GM18508 (cell line): ENCODE measurements around the gene ABHD16A.

Experiments
- ATAC-seq: cut with Tn5 transposase; IDR thresholded peaks from one replicate; pipeline ENCODE4 v1.9.1; 2021; ENCODE audit warnings: moderate number of reproducible peaks; ENCODE audit not compliant: insufficient read depth, unreplicated experiment

ABHD16A gene

GRCh38 chr6:31702819-31703716 is at the start of gene ABHD16A:
ABHD16A (minus strand) TSS chr6:31703324; CDS start chr6:31703281, 43 bp downstream.
- no peak for ATAC-seq

- no peak for ATAC-seq
These were observed 49.7 kb upstream of the ABHD16A start for GRCh38 chr6:31752739-31753319.

DNA sequence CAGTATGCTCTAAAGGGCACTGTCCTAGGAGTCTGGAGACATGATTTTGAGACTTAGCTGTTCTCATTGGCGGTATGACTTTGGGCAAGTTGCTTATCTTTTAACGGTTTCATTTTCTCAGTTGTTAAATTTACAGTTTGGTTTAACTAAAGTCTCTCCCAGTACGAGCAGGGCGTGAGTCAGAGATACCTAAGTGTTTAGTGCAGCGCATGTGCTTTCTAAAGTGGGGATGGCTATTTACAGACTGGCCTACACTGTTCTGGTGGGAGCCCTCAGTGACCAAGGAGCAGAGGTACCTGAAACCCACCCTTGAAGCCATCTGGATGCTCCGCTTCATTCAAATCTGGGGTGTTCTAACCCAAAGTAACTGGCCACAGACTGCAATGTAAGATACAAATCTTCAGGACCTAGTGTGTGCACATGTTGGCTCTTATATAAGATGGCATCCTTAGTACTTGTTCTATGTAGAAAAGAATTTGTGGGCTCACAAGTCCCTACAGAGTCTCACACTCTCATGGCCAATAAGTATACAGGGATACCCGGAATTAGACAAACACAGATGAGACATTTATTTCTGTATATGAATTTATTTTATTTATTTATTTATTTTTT is 47.4 kb upstream of the ABHD16A start:
- no peak for ATAC-seq

- no peak for ATAC-seq
These were observed 46.3 kb upstream of the ABHD16A start for GRCh38 chr6:31749301-31750036.

GRCh38 chr6:31744422-31744821 is 41.3 kb upstream of the ABHD16A start:
- no peak for ATAC-seq

DNA sequence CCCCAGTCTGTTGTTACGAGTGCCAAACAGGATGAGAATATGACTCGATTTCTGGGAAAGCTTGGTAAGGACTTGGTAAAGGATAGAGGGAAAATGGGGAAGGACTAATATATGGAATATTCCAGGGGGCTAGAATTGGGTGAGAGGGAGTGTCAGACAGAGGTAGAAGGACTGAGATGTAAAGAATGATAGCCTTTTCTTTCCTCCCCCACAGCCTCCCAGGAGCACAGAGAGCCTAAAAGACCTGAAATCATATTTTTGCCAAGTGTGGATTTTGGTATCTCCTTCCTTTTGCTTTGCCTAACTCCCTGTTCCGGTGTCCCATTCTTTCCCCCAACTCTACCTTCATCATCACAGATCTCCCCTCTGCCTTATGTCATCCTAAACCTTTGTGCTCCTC is 39.8 kb upstream of the ABHD16A start:
- no peak for ATAC-seq

DNA sequence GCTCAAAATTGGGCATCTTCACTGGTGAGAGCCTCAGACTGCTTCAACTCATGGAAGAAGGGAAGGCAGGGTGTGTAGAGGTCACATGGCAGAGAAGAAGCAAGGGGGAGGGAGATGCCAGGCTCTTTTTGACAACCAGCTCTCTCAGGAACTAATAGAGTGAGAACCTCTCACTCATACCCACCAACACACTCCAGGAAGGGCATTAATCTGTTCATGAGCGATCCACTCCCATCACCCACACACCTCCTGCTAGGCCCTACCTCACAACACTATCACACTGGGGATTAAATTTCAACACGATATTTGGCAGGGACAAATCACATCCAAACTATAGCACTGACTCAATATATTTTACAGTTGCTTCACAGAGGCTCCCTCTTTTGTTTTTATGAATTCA is 38.7 kb upstream of the ABHD16A start:
- no peak for ATAC-seq

GRCh38 chr6:31740397-31741223 is 37.5 kb upstream of the ABHD16A start:
- ATAC-seq: no peak

DNA sequence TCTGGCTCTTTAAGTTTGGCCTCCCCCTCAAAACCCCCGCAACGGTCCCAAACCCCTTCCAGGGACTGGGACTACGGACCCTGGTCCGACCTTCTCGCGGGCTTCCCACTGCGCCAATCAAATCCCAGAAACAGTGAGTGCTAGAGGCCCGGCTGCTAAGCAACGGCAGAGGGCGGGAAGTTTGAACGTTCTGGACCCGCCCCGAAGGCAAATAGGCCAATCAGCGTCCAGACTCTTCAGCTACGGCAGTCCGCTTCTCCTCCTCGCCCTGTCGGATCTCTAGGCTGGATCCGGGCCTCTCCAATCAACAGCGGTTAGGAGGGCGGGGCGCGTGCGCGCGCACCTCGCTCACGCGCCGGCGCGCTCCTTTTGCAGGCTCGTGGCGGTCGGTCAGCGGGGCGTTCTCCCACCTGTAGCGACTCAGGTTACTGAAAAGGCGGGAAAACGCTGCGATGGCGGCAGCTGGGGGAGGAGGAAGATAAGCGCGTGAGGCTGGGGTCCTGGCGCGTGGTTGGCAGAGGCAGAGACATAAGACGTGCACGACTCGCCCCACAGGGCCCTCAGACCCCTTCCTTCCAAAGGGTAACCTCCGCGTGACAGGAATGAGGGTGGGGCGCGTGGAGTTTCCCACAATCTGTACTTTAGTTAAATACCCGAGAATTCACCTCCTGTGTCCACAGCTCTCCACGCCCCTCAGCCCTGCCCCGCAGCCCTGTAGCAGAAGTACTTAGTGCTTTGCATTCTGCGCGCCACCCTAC is 36.7 kb upstream of the ABHD16A start, which contains the start of gene MSH5:
MSH5 (plus strand) TSS at position 367 of the 758 bp plus-strand sequence. CDS start 462 bp downstream, outside the sequence.
- peak; percentile 46 for ATAC-seq

DNA sequence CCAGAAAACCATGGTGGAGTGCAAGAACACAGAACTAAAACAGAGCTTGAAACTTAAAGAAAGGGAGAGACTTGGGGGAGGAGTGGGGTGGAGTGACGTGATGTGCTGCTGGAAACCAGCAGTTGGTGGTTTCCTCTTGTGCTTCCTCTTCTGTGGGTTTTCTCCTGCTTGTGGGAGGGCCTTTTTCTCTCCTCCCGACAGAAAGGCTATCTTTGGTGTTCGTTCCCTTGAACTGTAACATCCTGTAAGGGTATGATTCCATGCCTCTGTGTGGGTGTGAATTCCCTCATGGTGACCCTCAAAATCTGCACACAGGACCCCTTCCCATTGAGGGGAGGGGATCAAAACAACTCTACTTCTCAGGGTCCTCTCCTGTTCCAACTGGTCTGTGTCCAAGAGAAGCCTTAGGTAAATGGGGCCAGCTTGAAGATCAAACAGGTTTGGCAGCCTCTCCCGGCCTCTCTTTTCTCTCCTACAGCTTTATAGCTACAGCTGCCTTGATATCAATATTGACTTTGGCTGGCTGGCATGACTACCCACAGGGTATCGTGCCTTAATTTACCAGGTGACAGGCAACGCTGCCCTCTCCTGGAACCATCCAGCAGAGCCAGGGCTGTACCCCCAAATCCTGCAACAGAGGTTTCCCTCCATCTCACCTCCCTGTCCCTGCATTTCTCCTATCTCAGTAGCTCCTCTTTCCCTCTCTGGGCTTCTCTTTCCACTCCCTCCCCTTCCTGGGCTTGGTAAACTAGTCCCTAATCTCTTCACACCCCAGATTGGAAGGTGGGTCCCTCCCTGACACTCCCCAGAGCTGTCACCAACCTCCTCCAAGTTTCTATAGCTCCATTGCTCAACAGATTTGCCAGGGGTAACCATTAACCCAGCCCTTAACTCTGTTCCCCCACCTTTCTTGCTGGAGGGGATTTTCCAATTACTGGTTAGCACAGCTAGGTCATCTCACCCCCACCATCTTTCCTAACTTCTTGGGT is 35.2 kb upstream of the ABHD16A start:
- ATAC-seq: no peak

GRCh38 chr6:31737315-31737990 is 34.3 kb upstream of the ABHD16A start:
- ATAC-seq: no peak

DNA sequence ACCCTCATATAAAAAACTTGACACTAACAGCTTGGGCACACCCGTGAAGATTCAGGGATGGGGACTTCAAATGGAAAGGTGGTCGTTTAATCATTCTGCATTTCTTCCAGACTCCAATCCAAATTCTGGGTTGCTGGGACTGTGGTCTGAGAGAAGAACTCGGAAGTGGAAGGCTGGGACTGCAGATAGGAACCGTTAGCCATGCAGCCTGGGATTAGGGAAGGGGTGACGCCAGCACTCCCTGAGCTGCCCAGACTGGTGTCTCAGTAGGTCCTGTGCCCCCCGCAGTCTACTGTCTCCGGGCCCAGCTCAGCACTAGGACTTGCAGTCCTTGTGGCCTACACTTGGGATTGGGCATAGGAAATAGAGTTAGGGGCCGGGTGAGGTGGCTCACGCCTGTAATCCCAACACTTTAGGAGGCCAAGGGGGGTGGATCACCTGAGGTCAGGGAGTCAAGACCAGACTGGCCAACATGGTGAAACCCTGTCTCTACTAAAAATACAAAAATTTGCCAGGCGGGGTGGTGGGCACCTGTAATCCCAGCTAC is 33.7 kb upstream of the ABHD16A start:
- ATAC-seq: no peak

- no peak for ATAC-seq
These were observed 33.1 kb upstream of the ABHD16A start, which contains the start of gene CLIC1 for GRCh38 chr6:31736021-31736767. CLIC1 (minus strand) TSS chr6:31736530; CDS start chr6:31736300, 230 bp downstream.

DNA sequence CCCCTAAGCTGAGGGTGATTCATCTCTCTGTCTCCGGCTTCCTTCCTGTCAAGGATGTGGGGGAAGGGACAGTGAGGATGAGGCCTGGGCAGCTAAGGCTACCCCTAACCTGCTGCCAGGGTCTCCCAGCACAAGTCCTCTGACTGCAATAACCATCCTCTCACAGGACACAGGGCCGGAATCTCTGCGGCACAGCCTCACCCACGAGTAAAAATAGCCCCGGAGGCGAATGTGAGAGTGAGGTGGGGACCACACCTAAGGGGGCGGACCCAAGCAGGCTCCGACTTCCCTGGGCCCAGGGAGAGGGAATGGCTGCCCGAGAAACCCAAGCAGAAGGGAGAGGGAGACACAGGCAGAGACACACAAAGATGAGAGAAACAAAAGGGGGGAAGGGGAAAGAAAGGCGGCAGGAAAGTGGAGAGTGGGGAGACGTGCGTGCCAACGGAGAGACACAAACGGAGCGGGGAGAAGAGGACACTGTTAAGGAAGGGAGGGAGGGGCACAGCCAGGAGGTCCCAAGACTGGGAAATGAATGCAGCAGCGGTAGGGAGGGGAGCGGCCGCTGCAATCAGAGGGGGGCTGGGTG is 31.8 kb upstream of the ABHD16A start:
- no peak for ATAC-seq

DNA sequence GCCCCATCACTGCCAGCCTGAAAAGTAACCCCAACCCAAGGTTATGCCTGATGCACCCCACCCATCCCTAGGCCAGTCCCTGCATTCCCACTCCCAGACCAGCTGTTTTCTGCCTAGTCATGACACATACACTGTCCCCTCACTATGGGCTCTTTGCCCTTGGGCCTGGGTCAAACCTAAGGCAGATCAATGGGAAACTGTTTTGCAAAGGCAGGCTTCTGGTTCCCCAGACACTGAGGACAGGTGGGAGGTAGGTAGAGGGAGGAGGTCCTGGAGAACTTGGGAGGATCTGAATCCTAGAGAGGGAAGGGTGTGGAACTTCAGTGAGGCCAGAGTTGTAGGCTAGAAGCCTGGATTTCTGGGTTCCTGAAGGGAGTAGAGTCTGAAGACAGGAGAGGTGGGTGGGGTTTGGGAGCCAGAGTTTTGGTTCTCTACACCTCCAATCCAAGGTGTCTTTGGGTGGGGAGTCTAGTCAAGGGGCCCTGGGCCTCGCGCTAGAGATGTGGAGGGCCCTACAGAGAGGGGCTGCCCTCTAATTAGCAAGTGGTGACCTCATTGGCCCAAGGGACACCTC is 31.2 kb upstream of the ABHD16A start:
- no peak for ATAC-seq
